GM19455 (cell line): ENCODE data around the gene ALKBH5.

Experiments used
- ATAC-seq: cut with Tn5 transposase; IDR thresholded peaks from one replicate; pipeline ENCODE4 v1.9.1; 2021; ENCODE audit not compliant: unreplicated experiment

ALKBH5 gene

DNA sequence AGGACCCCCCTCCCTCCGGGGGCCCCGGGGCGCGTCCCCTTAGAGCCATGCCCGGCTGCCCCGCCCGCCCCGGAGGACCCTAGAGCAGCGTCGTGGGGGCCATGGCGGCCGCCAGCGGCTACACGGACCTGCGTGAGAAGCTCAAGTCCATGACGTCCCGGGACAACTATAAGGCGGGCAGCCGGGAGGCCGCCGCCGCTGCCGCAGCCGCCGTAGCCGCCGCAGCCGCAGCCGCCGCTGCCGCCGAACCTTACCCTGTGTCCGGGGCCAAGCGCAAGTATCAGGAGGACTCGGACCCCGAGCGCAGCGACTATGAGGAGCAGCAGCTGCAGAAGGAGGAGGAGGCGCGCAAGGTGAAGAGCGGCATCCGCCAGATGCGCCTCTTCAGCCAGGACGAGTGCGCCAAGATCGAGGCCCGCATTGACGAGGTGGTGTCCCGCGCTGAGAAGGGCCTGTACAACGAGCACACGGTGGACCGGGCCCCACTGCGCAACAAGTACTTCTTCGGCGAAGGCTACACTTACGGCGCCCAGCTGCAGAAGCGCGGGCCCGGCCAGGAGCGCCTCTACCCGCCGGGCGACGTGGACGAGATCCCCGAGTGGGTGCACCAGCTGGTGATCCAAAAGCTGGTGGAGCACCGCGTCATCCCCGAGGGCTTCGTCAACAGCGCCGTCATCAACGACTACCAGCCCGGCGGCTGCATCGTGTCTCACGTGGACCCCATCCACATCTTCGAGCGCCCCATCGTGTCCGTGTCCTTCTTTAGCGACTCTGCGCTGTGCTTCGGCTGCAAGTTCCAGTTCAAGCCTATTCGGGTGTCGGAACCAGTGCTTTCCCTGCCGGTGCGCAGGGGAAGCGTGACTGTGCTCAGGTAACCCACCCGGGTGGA lies 759 bp downstream of the ALKBH5 start:
- no peak for ATAC-seq

DNA sequence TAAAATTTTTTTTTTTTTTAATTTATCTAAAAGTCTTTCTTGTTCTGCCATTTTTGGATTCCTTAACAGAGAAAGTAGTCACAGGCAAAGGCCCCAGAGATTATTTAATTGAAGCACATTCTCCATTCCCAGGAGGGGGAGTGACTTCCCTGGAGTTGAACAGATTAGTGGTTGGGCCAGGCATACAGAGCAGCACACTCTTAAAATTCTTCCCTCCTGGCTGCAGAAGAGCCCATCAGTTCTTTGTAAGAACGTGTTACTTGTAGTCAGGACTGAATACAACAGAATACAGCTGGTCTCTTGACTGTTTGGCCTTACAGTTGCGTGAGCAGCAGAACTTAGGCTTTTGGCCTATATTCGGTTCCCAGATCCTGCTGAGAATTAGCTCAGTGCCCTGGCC lies 1.8 kb downstream of the ALKBH5 start:
- no peak for ATAC-seq

DNA sequence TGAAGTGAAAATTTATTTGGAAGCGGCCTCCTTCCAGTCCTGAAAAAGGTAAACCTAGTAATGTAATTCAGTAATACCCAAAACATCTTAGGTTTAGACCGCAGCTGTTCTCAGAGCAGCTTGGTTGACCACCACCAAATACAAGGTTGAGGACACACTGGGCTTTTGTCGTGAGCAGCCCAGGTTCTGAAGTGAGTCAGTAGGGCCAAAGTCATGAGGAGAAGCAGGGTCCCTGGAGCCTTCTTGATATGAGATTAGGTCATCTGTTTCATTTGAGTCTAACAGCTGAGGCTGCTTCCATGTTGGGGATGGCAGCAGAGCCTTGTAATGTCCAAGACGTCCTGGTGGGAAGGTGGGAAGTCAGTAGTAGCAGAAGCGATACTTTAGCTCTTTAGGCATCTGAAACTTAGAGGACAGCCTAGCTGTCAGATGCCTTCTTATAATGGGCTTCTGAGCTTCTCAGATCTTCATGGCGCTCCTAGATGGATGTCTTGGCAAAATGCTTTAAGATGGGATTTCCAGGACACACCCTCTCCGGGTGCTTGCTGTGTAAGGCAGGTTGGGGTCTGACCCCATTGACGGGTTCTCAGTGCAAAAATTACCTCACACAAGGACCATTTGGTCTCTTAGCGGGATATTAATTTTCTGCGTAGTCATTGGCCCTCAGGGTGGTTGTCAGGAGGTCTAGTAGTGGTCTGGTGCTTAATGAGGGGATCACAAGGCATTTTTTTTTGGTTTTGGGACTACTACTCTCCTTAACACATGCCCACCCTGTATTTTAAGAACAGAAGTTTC lies 2.4 kb downstream of the ALKBH5 start:
- no peak for ATAC-seq

DNA sequence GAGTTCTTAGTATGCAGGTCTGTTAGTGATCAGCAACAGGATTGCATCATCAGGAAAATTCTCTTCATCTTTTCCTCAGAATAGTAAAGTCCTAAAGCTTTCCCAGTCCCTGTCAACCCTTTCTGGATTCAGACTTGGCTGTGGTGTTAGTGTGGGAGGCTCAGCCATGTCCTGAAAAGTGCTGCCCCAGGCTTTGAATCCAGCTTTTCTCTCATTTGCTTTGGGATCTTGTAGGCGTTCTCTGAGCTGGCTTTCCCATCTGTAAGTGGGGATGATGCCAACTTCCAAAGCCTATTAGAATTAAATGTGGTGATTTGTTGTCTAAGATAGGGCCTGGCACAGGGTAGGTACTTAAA lies 3.0 kb downstream of the ALKBH5 start:
- ATAC-seq, result no peak

DNA sequence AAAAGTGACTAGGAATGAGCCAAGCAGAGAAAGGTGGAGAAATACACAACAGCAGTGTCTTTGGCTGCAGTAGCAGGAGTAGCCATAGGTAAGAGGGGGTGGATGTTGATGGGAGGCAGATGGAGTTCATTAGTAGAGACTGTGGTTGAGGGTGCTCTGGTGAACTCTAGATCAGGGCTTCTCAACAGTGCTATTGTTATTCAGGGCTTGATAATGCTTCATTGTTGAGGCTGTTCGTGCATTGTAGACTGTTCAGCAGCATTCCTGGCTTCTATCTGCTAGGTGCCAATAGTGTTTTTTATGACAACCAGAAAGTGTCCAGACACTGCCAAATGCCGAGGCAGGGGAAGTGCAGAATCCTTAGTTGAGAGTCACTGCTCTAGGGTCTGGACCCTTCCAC lies 3.6 kb downstream of the ALKBH5 start:
- no peak for ATAC-seq

DNA sequence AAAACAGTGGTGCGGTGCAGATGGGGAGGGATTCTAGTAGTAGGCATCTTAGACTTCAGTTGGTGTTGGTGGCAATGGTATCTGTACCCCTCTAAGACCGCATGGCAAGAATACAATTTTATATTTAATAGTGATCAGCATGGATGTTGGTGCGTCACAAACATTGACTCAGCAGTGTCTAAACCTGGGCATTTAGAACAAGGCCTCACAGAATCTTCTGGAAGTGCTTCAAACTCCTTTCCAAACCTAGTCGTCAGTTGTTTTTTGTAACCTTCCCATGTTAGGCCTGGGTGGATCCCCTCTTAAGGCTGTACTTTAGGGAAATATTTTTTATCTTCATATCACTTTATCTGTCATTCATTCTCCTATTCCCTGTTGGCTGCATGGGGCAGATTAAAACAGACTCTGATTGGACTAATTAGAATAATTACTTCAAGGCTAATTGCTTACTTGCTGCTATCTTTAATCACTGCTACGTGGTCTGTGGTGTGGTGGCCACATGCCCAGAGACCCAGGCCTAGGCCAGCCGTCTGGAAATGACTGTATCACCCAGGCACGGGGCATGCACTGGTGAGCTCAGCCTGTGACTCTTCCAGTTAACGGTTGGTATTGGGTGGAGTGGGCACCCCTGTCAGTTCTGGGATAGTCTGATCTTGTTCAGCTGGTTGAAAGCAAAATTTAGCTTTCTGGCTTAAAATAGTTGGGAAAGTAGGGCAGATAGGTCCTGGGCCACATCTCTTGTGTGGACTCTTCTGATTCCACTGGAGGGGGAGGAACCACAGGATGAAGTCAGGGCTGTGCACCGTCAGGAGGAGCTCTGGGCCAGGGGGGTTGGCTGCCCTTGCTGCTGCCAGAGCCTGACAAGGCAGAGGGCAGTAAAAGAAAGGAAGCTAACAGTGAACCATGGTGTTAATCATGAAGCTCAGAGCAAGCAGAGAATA lies 4.5 kb downstream of the ALKBH5 start:
- ATAC-seq, result no peak

DNA sequence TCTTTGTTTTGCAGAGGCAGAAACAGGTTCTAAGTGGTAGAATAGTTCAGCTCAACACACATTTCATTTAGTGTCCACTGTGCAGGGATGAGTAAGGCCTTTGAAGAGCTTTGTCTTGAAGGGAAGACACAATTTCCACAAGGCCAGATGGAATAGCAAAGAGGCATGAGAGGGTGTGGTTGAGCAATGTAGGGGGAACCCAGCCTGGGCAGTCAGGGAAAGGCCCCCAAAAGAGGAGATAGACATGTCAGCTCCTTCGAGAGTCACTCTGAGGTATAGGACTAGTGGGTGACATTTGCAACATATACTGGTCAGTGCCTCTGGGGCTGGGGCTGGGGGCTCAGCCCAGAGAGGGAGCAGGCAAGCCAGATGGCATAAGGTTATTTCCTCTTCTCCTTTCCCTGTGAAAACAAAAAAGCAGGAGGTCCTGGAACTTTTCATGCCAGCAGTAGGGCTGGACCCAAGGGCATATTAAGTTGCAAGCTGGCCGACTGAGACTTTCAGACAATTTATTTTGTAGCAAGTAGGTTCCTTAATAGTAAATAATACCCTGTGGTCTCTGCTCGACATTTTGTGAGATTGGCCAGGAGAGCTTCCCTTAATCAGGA lies 7.1 kb downstream of the ALKBH5 start:
- no peak for ATAC-seq

DNA sequence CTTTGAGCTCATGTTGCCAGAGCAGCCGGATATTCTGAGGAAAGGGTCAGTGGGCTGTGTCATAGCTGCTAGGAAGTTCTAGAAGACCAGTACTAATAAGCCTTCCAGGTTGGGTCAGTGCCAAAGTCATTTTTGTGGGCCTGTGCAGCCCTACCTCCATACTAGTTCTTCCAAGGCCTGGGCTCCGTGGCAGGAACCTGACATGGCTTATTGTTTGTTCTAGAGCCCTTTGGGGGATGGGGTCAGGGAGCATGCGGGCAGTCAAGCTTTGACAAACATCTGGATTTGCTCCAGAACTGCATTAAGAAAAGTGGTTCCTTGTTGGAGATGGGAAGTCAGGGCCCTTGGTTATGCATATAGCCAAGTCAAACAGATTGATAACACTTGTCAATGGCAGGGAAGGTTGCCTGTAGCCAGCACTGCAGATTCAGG lies 7.6 kb downstream of the ALKBH5 start:
- ATAC-seq, result no peak

DNA sequence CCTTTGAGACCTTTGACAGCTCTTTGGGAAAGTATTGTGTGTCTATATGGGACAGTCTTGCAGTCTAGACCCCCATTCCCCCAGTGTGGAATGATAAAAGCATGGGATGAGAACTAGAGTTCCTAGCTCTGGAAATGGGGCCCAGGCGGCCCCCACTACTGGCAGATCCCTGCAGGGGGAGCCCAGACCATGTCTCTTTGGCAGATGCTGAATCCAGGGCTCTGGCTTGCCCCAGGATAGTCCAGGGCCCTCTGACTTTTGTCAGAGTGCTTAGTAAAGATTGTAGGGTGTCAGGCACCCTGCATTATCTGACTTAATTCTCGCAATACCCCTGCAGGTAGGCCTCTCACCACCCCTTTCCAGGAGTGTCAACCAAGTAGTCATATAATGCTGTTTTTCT lies 8.3 kb downstream of the ALKBH5 start:
- no peak for ATAC-seq

DNA sequence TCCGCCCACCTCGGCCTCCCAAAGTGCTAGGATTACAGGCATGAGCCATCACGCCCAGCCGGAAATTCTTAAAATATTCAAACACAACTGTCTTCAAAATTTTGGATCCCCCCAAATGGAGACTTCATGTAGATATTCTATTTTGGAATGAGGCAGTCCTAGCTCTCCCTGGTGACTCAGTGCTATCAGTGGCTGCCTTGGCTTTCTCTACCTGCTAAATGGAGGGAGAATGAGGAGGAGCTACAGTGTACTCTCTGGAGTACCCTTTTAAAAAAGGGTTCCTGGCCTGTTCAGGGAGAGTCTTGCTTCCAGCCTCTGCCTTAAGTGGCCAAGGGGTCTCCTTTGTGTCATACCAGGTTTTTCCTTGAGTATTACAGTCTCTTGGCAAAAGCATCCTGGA lies 10.8 kb downstream of the ALKBH5 start:
- no peak for ATAC-seq

DNA sequence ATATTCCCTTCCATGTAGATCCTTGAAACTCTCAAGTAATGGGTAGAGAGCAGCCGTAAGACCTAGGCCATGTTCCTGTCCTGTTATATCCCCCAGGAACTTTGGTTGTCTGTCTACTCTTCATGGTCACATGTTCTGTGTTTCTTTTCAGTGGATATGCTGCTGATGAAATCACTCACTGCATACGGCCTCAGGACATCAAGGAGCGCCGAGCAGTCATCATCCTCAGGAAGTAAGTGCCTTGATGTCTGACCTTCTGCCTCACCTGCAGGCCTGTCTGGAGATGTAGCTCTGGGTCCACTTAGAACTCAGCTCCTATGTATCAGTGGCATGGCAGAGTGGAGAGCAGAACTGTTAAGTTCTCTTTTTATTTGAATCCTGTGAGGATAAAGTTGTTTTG lies 11.2 kb downstream of the ALKBH5 start:
- ATAC-seq, result no peak

DNA sequence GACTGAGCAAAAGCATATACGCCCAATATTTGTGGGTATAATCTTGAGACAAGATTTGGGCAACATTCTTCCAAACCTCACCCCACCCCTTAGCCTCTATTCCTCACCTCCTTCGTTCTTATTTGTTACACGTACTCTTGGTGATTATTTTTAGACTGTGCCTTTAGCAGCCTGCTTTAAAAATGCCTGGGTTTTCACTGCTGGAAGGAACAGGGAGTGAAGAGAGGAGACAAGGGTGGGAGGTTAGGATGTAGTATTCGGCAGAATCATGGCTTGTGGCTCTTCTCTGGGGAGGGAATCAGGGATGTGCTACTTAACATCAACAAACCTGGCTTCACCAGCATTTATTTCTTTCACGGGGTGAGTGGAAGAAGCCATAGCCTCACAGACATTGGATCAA lies 11.6 kb downstream of the ALKBH5 start:
- no peak for ATAC-seq

DNA sequence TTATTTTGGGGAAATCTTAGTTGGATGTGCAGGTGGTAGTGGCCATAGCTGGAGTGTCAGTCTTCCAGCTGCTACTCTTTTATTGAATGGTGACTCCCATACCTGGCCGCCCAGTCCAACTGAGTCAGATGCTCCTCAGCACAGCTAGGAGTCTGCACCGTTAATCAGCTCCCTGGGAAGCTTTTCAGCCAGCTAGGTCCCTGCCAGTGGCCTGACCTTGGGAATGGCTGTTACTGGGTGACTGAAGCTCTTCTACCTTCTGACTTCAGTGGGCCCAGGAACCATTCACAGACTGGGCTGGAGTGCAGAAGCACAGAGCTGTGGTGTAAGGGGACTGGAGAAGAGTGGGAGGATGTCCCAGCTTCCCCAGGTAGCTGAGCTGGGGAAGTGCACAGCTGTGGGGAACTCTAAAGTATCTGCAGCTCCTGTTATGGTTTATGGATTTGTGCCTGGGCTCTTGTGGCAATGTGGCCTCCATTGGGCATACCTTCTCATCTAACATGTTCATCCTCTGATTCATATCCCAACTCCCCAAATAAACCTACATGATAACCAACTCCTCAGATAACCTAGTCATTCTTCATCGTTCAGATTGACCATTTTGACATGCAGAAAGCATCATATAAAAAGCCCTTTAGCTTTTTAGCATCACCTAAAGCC lies 14.0 kb downstream of the ALKBH5 start:
- no peak for ATAC-seq

DNA sequence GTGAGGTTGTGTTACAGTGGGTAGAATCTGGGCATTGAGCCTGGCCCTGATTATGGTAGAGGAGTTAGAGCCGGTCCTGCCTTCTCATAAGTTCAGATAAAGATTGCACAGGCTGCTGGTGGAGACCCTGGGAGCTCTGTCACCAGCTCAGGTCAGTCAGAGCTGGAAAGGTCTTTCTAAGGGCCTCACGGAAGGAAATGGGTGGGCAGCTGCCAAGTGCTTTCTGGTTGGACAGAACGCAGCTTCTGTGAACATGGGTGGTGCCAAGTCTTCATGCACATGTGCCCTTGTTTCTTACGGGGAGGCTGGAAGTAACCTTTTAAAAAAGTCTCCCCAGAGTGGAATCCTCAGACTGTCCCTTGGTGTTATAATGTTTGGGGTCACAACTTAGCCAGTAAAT lies 14.9 kb downstream of the ALKBH5 start:
- ATAC-seq, result no peak

DNA sequence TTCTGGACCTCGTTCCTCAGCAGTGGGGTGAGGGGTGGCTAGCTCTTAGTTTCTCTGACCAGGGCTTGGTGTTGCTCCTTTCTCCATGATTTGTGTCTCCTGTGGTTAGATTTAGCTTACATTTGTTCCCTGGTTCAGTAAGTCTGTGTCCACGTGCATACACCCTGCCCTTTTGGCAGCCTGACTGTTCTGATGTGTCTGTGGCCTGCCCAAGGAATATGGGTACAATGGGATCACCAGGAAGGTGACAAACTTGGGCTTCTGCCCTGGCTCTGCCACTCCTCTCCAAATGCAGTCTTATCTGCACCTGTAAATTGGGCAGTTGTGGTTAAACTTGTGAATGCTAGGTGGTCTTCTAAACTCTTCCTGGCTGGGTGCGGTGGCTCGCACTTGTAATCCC lies 17.5 kb downstream of the ALKBH5 start:
- no peak for ATAC-seq

DNA sequence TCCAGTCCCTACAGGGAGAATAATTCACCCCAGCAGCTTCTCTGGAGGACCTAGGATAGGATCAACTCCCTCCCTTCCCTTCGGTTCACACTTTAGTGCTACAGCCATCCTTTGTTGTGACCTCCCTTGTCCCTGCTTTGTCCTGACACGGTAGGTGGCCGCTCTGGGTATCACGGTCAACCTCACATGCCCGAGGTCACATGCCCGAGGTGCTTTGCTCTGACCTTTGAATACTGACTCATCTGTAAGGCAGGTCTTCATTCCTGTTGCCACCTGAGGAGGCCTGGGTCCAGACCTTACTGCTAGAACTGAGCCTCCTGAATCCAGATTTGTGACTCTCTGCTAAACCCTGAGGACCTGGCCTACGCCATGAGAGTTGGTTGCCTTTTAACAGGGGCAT lies 19.7 kb downstream of the ALKBH5 start:
- ATAC-seq, result no peak

DNA sequence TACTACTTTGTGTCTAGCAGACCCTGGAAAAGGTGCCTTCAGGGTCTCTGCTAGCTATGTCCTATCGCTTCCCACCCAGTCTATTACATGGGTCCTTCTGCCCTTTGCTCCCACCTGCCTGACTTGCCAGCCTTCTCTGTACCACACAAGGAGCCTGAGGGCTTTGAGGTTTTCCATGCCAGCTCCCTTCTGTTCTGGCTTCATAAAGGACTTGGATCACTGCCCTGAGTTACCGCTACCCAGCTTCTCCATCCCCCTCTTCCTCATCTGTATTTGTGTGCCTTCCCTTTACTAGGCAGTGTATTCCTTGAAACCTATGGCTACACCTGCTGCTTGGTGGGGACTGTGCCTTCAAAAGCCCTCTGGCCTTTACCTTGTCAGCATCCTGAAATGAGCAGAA lies 22.2 kb downstream of the ALKBH5 start:
- no peak for ATAC-seq

DNA sequence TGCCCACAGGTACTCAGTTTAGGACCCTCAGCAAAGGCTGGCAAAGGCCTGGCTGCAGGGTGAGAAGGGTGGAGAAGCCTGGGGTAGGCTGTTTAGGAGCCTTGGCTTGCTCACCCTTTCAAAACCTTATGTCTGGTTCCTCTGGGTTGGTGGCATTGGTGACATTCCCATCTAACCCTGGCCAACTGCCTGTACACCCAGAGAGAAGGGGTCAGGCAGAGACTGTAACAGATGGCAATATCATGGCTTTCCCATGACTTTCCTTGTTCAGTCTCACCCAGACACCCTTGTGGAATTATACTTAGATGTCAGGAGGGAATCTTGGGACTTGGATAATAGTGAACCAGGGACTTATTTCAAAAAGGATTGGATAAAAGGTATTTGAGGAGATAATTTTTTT lies 23.3 kb downstream of the ALKBH5 start:
- ATAC-seq, result no peak

DNA sequence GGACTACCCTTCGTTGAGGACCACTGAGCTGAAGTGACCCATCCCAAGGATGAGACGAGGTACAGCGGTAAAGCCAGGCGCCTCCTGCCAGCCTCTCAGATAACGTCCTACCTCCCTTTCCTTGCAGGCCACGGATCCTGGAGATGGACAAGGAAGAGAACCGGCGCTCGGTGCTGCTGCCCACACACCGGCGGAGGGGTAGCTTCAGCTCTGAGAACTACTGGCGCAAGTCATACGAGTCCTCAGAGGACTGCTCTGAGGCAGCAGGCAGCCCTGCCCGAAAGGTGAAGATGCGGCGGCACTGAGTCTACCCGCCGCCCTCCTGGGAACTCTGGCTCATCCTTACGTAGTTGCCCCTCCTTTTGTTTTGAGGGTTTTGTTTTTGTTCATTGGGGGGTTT lies 24.5 kb downstream of the ALKBH5 start:
- ATAC-seq, result no peak

DNA sequence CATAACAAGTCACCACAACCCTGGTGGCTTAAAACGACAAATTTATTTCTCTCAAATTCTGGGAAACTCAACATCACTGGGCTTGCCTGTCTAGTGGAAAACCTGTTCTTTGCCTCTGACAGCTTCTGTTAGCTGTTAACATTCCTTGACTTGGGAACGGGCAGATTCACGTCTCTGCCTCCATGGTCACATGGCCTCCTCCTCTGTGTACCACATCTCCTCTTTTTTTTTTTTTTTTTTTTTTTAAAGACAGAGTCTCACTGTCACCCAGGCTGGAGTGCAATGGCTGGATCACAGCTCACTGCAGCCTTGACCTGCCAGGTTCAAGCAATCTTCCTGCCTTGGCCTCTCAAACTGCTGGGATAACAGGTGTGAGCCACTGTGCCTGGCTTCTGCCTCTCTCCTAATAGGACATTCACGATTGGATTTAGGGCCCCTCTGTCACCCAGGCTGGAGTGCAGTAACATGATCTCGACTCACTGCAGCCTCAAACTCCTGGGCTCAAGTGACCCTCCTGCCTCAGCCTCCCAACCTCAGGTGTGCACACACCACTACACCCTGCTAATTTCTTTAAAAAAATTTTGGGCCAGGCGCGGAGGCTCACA lies 30.1 kb downstream of the ALKBH5 start:
- ATAC-seq, result no peak
